ENCODE data around the gene SPTBN4.
"Not testable (repeated sequence)": the region's sequence is repeated elsewhere in the genome, so short reads cannot be mapped to it uniquely, and the experiment has no call there.

SPTBN4 gene

GRCh38 chr19:40441719-40442253 is 25.0 kb upstream of the SPTBN4 start:
- DNase-seq (ENCODE audit: low spot score) = no peak

- no peak for DNase-seq (ENCODE audit: low spot score)
Observed at GRCh38 chr19:40442328-40443130, 24.3 kb upstream of the SPTBN4 start.

GRCh38 chr19:40443131-40443999 is 23.4 kb upstream of the SPTBN4 start:
- DNase-seq (ENCODE audit: low spot score) = peak; percentile 100

DNA sequence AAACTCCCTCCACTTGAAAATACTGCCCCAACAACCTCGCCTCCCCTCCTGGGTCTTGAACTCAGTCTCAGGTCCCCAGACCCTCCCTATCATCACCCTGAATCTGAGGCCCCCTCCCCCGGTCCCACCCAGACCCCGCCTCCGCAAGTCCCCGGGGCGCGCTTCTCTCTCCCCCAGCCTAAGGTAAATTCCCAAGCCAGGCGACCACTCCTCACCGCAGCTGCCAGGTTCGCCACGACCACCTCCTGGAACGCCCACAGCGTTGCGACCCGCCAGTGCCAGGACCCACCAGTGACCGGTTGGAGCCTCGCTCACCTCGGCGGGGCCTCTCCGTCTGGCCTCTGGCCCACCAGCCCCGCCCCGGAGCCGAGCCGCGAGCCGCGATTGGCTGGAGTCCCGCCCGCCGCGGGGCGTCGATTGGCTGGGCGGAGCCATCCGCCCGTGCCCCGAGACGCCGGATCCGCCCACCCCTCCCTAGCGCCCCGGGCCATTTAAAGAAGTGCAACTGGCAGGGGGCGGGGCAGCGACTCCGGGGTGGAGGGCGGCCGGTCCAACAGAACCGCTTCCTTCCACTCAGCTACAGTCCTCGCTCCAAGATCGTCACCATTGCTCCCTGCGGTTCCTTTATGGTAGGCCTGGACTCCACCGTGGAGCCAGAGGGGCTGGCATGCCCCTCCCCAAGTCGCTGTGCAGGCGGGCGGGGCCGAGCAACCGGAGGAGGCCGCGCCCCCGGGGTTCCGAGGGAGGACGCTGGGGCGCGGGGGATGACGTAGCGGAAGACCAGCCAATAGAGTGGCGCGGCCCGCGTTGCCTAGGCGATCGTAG is 22.6 kb upstream of the SPTBN4 start, which contains the start of gene SERTAD3:
Gene SERTAD3 (minus strand): TSS at position 336 of the 825 bp plus-strand sequence. CDS start 2,255 bp downstream, outside the sequence.
- DNase-seq (ENCODE audit: low spot score) = peak; percentile 98

GRCh38 chr19:40444825-40445312 is 21.9 kb upstream of the SPTBN4 start:
- no peak for DNase-seq (ENCODE audit: low spot score)

DNA sequence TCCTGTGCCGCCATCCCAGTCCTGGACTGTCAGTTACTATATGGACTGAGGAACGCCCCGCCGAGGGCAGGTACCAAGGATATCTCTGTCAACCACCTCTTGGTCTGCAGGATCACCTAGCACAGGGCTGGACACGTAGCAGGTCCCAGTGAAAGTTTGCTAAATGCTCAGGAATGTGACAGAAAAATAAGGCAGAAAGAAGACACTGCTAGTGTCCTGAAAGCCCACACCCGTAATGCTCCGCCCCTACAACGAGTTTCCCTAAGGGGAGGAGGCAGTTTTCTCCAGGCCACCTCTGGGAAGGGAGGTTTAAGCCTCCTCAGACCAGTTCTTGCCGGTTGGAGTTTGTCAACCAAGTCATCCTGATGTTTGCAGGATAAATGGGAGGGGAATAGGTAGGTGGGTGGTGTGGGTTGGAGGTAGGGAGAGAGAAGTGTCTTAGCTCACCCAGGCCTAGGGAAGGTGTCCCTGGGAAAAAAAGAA is 21.0 kb upstream of the SPTBN4 start:
- DNase-seq (ENCODE audit: low spot score) = peak; percentile 36

- no peak for DNase-seq (ENCODE audit: low spot score)
Observed at GRCh38 chr19:40446263-40446784, 20.5 kb upstream of the SPTBN4 start.

GRCh38 chr19:40449506-40449905 is 17.3 kb upstream of the SPTBN4 start:
- DNase-seq (ENCODE audit: low spot score) = no peak

- DNase-seq (ENCODE audit: low spot score) = no peak
Observed at GRCh38 chr19:40450664-40451063, 16.1 kb upstream of the SPTBN4 start.

DNA sequence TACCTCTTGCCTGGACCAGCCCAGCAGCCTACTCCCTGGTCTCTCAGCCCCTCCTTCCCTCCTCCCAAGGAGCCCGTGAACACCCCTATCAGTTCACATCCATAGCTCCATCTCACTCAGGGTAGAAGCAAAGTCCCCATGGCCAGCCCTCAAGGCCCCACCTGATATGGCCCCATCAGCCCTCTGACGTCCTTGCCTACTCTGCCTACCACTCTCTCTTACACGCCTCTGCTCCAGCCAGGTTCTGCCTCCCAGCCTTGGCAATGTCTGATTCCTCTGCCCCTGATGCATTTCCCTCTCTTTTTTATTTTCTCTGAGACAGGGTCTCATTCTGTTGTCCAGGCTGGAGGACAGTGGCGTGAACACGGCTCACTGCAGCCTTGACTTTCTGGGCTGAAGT is 14.8 kb upstream of the SPTBN4 start:
- no peak for DNase-seq (ENCODE audit: low spot score)

GRCh38 chr19:40453151-40453735 is 13.6 kb upstream of the SPTBN4 start:
- no peak for DNase-seq (ENCODE audit: low spot score)

- not testable (repeated sequence) for DNase-seq (ENCODE audit: low spot score)
Observed at GRCh38 chr19:40453943-40454342, 12.9 kb upstream of the SPTBN4 start.

DNA sequence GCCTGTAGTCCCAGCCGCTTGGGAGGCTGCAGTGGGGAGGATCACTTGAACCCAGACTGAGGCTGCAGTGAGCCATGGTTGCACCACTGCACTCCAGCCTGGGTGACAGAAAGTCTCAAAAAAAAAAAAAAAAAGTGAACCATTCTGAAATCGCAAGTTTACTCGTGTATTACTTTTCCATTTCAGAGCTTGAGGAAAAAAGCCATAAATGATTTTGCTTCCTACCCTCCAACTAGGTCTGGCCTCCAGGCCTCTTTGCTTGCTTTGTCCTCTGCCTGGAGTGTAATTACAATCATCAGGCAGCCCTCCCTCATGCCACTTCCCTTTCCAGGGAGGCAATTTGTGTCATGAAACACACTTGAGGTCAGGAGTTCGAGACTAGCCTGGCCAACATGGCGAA is 9.8 kb upstream of the SPTBN4 start:
- no peak for DNase-seq (ENCODE audit: low spot score)

DNA sequence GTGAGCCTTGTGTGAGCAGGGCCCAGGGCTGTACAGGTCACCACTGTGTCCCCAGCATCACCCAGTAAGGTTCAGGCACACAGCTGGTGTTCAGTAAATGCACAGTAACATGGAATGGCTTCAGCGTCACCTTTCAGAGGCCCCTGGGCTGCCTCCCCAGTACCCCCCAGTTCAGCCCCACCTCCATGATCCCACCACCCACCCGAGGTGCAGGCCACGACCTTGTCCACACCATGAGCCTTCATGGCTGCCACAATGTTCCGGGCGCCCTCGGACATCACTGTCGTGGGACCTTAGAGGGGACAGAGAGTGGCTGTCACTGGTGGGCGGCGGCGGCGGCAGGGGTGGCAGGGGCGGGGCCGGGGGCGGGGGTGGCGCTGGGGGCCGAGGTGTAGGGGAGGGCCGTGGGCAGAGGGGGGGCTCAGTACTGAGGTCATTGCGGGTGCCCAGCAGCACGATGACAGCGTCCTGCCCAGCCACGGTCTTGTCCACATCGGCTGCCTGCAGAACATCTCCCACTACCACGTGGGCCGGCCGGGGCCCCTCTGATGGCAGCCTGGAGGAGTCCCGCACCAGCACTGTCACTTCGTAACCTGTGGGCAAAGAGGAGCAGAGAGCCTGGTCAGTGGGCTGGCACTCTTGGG is 8.7 kb upstream of the SPTBN4 start:
- no peak for DNase-seq (ENCODE audit: low spot score)

- DNase-seq (ENCODE audit: low spot score) = no peak
Observed at GRCh38 chr19:40458597-40458974, 8.2 kb upstream of the SPTBN4 start.

GRCh38 chr19:40460185-40460584 is 6.6 kb upstream of the SPTBN4 start:
- DNase-seq (ENCODE audit: low spot score) = no peak

DNA sequence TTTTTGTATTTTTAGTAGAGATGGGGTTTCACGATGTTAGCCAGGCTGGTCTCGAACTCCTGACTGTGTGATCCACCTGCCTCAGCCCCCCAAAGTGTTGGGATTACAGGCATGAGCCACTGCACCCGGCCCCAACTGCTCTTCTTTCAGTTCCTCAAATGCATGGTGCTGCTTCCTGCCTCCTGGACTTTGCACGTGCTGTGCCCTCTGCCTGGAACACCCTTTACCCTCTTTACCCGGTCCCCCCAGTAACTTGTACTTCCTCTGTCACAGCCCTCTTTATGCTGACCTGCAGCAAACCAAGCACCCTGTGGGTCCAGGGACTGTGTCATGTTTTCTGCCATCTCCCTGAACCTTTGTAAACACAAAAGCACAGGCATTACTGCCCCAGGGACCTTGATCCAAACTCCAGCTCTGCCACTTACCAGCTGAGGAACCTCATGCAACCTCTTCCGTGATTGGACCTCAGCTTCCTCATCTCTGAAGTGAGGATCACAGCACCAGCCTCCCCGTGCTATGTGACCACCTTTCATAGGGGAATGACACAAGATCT is 5.1 kb upstream of the SPTBN4 start:
- DNase-seq (ENCODE audit: low spot score) = no peak

GRCh38 chr19:40463587-40464037 is 3.2 kb upstream of the SPTBN4 start:
- not testable (repeated sequence) for DNase-seq (ENCODE audit: low spot score)

DNA sequence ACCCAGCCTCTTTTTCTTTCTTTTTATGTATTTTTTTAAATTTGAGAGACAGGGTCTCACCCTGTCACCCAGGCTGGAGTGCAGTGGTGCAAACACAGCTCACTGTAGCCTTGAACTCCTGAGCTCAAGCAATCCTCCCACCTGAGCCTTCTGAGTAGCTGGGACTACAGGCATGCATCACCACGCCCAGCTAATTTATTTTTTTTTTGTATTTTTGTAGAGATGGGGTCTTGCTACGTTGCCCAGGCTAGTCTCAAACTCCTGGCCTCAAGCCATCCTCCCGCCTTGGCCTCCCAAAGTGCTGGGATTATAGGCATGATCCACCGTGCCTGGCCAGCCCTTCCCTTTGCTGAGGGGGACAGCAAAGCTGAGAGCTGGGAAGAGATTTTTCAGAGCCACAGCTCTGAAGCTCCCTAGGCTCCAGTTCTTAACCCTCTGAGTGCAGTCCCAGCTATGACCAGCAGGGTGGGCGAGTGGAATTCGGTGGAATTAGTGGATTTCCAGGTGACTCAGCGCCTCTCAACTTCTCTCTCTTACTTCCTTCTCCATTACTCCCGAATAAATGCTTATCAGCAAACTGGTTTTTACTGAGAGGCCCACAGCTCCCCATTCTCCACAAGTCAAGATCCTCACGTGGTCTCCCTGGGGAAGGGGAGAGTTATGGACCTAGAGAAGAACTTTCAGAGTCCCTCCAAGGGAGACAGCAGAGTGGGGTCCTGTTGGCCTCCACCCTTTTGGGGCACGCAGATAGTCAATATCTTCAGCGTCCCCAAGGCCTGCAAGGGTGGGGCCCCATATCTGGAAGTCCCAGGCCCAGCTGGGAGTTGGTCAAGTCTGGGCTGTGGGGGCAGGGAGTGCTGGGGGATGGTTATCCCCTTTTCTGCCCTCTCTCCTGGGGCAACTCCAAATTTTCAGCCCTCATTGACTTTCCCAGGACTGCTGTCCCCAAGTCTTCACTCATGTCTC is 2.5 kb upstream of the SPTBN4 start:
- peak; percentile 77 for DNase-seq (ENCODE audit: low spot score)
